HepG2 (cell line): Measurements from ENCODE around the gene HPS1. TPM values are rescaled to one million over a fixed set of nuclear protein-coding genes. Genes with fewer than 3 reads are reported as not detected.

Experiments
- DMTF1 ChIP-seq: sonication (generic); formaldehyde crosslinking; IDR thresholded peaks from 2 replicates; pipeline ENCODE4 v1.4.0; 2020; ENCODE audit warnings: mild to moderate bottlenecking, missing genetic modification reagents
- FOXP4 ChIP-seq: sonication (generic); formaldehyde crosslinking; IDR thresholded peaks from 2 replicates; pipeline ENCODE4 v1.4.0; 2020; ENCODE audit warnings: missing genetic modification reagents
- HOXA5 ChIP-seq: sonication (generic); formaldehyde crosslinking; IDR thresholded peaks from 2 replicates; pipeline ENCODE4 v1.4.0; 2020; ENCODE audit warnings: missing genetic modification reagents
- PHF20 ChIP-seq: sonication (generic); formaldehyde crosslinking; IDR thresholded peaks from 2 replicates; pipeline ENCODE4 v1.5.0; 2020; ENCODE audit warnings: mild to moderate bottlenecking, missing genetic modification reagents
- RFX3 ChIP-seq: IDR thresholded peaks from 2 replicates; pipeline ENCODE4 v1.6.1; 2016; ENCODE audit warnings: missing biosample characterization, missing genetic modification reagents
- SKI ChIP-seq: fragments of 450-650 bp; IDR thresholded peaks from one replicate; pipeline ENCODE4 v1.6.1; 2018; ENCODE audit warnings: mild to moderate bottlenecking; ENCODE audit not compliant: partially characterized antibody
- SP1 ChIP-seq, 2 experiments: fragments of 450-650 bp in 1 of 2; sonication (generic) in 1 of 2; formaldehyde crosslinking in 1 of 2; IDR thresholded peaks; 2 replicates each; pipeline versions ENCODE4 v1.4.0 to v1.6.1; 2016 to 2020; ENCODE audit warnings: missing genetic modification reagents in 1 of 2
- SRSF4 ChIP-seq: fragments of 200-400 bp; formaldehyde crosslinking; IDR thresholded peaks from one replicate; pipeline ENCODE4 v1.6.1; 2018; ENCODE audit warnings: mild to moderate bottlenecking, low read depth, low read length, moderate library complexity; ENCODE audit not compliant: poor library complexity, severe bottlenecking
- TOE1 ChIP-seq: sonication (generic); formaldehyde crosslinking; IDR thresholded peaks from 2 replicates; pipeline ENCODE4 v1.4.0; 2020; ENCODE audit warnings: mild to moderate bottlenecking, missing genetic modification reagents
- ZFP36L2 ChIP-seq: sonication (generic); formaldehyde crosslinking; IDR thresholded peaks from 2 replicates; pipeline ENCODE4 v1.4.0; 2020; ENCODE audit warnings: missing genetic modification reagents
- ZFP90 ChIP-seq: sonication (generic); formaldehyde crosslinking; IDR thresholded peaks from 2 replicates; pipeline ENCODE4 v1.8.0; 2022; ENCODE audit warnings: missing genetic modification reagents, mild to moderate bottlenecking, inconsistent platforms, borderline replicate concordance
- ZHX1 ChIP-seq: sonication (generic); formaldehyde crosslinking; IDR thresholded peaks from 2 replicates; pipeline ENCODE4 v1.8.1; 2022; ENCODE audit warnings: low read depth, mild to moderate bottlenecking, missing genetic modification reagents
- ZNF329 ChIP-seq: sonication (generic); formaldehyde crosslinking; IDR thresholded peaks from 2 replicates; pipeline ENCODE4 v1.9.0; 2021; ENCODE audit warnings: low read depth, mild to moderate bottlenecking, missing genetic modification reagents
- ZNF333 ChIP-seq: sonication (generic); formaldehyde crosslinking; IDR thresholded peaks from 2 replicates; pipeline ENCODE4 v1.4.0; 2020; ENCODE audit warnings: mild to moderate bottlenecking, missing genetic modification reagents, borderline replicate concordance
- ZNF557 ChIP-seq: sonication (generic); formaldehyde crosslinking; IDR thresholded peaks from 2 replicates; pipeline ENCODE4 v1.4.0; 2020; ENCODE audit warnings: missing genetic modification reagents
- ZNF652 ChIP-seq: IDR thresholded peaks from 2 replicates; pipeline ENCODE4 v1.6.1; 2016; ENCODE audit warnings: low read depth, borderline replicate concordance
- ZNF713 ChIP-seq: sonication (generic); formaldehyde crosslinking; IDR thresholded peaks from 2 replicates; pipeline ENCODE4 v1.4.0; 2020; ENCODE audit warnings: mild to moderate bottlenecking, missing genetic modification reagents
- ZNF724P ChIP-seq: sonication (generic); formaldehyde crosslinking; IDR thresholded peaks from 2 replicates; pipeline ENCODE4 v1.8.0; 2022; ENCODE audit warnings: missing genetic modification reagents, borderline replicate concordance
- polyA plus RNA-seq, 8 experiments: library from polyadenylated mRNA; depleted of rRNA in 3 of 8; stranded (reverse) in 7 of 8; unstranded in 1 of 8; fragments of >200 nt; fragmentation: Illumina TruSeq in 4 of 8; extraction: Trizol in 4 of 8; gene quantifications; 2 replicates each; pipeline versions ENCODE4 v1.2.1 to v1.2.3, GENCODE V29; 2011 to 2016; ENCODE audit warnings: low read depth in 4 of 8, missing spikeins in 1 of 8, mixed read lengths in 1 of 8; ENCODE audit not compliant: insufficient read depth in 1 of 8
- total RNA-seq, 5 experiments: library from RNA; depleted of rRNA; stranded (reverse); fragments of >200 nt; fragmentation: Illumina TruSeq; extraction: Trizol; gene quantifications; 2 replicates each; pipeline ENCODE4 v1.2.3, GENCODE V29; 2016; ENCODE audit warnings: low read depth in 1 of 5
- TF ChIP-seq, protein P1 (sequence below): sonication (generic); formaldehyde crosslinking; IDR thresholded peaks from 2 replicates; pipeline ENCODE4 v1.4.0; 2020; ENCODE audit warnings: missing genetic modification reagents, borderline replicate concordance
- TF ChIP-seq, protein P2 (sequence below): sonication (generic); formaldehyde crosslinking; IDR thresholded peaks from 2 replicates; pipeline ENCODE4 v1.5.0; 2020; ENCODE audit warnings: missing genetic modification reagents, mild to moderate bottlenecking, borderline replicate concordance

HPS1 gene
- total and polyA plus RNA-seq, 2 of the 13 experiments (the other 11 are each of a cell fraction or from before 2014, with no cell fraction given), result 24.6 to 25.8 TPM

DNA sequence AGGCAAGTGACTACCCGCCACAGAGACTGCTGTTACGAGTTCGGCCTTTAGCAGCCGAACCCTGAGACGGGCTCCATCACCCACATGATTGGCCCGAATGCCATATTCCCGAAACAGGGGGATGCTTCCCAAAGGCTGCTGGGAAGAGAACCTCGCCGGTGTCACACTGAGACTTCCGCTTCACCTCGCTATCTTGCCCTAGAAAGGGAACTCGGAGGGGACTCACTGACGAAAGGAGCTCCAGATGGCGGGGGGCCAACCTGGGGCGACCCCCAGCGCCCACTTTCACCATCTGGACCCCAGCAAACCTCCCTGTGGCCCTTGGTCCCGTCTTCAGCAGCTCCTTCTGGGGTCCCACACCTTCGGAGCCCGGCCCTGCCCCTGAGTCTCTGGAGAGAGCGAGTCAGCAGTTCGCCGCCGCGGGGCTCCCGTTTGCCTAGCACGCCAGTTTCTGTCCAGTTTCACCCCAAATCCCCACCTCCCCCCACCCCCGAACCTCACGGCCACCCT is 529 bp downstream of the HPS1 start (continued):
- TF ChIP-seq ZNF329 (CRISPR knock-in tag) (no peak), ZNF652 (CRISPR knock-in tag) (no peak), PHF20 (CRISPR knock-in tag) (no peak), ZNF557 (no peak), FOXP4 (CRISPR knock-in tag) (no peak), SRSF4 (no peak), ZNF724P (CRISPR knock-in tag) (no peak), ZFP90 (CRISPR knock-in tag) (no peak), TOE1 (CRISPR knock-in tag) (no peak), ZHX1 (CRISPR knock-in tag) (no peak), HOXA5 (CRISPR knock-in tag) (no peak), ZNF333 (CRISPR knock-in tag) (0 out of 2 replicates have a peak, but pooled peaks have one; percentile 29), SP1 (IDR thresholded peaks at IDR 0.05) (no peak), SP1 (CRISPR knock-in tag; IDR thresholded peaks at IDR 0.05) (no peak), SKI (no peak), ZFP36L2 (CRISPR knock-in tag) (no peak), DMTF1 (CRISPR knock-in tag) (no peak), RFX3 (CRISPR knock-in tag) (no peak), ZNF713 (CRISPR knock-in tag) (no peak)
- TF ChIP-seq, protein P1, sequence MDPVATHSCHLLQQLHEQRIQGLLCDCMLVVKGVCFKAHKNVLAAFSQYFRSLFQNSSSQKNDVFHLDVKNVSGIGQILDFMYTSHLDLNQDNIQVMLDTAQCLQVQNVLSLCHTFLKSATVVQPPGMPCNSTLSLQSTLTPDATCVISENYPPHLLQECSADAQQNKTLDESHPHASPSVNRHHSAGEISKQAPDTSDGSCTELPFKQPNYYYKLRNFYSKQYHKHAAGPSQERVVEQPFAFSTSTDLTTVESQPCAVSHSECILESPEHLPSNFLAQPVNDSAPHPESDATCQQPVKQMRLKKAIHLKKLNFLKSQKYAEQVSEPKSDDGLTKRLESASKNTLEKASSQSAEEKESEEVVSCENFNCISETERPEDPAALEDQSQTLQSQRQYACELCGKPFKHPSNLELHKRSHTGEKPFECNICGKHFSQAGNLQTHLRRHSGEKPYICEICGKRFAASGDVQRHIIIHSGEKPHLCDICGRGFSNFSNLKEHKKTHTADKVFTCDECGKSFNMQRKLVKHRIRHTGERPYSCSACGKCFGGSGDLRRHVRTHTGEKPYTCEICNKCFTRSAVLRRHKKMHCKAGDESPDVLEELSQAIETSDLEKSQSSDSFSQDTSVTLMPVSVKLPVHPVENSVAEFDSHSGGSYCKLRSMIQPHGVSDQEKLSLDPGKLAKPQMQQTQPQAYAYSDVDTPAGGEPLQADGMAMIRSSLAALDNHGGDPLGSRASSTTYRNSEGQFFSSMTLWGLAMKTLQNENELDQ, result no peak
- TF ChIP-seq, protein P2, sequence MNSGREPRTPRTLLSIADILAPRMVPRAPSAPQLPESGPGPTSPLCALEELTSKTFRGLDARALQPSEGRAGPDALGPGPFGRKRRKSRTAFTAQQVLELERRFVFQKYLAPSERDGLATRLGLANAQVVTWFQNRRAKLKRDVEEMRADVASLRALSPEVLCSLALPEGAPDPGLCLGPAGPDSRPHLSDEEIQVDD, result no peak; the same call in 1 of the 2 replicates
